Stimulated activated CD8-positive, alpha-beta memory T cell treated with anti-CD3 and anti-CD28 coated beads, Interleukin-15, amount 100 ng/mL, for 24 hours (primary cell): ENCODE data around the gene NGEF.
"Not testable (repeated sequence)": the region's sequence is repeated elsewhere in the genome, so short reads cannot be mapped to it uniquely, and the experiment has no call there.

Source experiments
- DNase-seq: peaks from one replicate; pipeline ENCODE4 v3.0.0-alpha.2; 2020; ENCODE audit warnings: low read depth

The NGEF gene

DNA sequence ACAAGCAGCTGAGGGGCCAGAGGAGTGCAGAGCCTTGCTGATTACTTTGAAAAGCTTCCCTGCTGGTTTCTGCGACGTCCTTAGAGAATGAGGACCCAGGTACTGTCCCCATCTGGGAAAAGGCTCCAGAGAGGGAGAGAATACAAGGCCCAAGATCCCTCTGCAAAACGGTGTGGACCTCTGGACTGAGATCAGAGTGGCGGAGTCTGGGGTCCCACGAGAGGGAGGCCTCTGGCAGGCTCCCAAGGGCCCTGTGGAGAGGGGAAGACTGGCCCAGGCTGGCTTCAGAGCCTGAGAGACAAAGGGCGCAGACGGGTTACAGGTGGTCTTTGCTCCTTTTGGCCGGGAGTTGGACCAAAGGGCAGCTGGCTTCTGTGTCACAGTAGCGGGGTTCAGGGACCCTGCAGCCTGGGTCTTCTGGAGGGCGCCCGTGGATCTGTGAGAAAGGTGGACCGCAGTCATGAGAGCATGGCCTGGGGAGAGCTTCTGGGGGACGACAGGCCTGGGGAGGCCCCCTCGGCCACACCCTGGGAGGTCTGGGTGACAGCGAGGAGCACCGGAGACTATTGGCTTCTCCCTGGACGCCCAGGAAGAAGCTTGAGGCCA, 142.2 kb downstream of the NGEF start:
- DNase-seq = no peak

- no peak for DNase-seq
Observed at GRCh38 chr2:232870018-232870765, 142.9 kb downstream of the NGEF start, which contains the start of gene SNORC. Gene SNORC, plus strand, starts transcription at chr2:232870264. Its CDS starts 78 bp downstream, at chr2:232870342.

DNA sequence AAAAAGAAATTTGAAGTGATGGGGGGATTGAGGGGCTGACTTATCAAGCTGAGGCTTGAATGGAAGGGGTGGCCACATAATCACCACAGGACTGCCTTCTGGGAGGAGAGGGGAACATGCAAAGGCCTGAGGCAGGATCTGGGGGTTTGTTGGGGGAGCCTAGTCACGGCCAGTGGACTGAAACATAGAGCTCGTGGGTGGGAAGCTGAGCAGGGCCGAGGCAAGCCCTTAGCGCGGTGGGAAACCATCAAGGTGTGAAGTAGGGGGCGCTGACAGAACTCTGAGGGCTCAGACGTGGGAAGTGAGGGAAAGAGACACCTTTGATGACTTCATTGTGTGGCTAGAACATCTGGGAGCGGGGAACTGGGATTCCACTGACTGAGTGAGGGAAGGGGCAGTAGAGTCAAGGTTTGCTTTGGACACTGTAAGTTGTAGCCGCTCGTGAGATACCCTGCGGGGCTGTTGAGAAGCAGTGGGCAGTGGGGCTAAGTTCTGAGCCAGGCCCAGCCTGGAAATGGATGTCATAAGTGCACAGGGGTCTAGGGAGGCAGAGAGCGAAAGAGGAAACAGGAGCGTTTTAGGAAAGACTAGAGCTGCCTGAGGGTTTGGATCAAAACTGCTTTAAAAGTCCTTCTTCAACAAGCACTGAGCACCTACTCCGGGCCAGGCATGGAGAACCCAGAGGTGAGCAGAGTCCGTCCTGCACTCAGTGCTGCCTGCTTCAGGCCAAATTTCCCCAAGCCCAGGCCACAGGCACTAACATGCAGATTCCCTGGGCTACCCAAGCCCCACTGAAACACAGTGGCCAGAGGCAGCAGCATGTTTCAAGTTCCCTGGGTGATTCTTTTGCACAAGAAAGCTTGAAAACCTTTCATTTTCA, 143.7 kb downstream of the NGEF start:
- DNase-seq = no peak

DNA sequence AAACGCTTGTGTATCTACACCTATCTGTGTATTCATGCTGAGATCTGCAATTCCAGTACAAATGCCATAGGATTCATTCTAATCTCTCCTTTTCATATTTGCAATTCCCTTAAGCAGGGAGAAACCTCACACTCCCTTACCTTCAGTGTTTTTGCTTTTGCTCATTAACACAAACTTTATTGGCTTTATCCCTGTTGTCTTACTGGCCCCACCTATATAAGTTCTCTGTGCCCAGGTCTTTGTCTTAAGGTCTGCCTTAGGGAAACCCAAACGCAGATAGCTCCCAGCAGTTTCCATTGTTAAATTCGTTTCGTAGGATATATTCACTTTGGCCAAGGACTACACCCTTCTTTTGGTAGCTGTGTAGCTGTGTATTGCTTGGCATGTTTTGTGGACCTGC, 147.0 kb downstream of the NGEF start:
- DNase-seq = no peak

- DNase-seq = no peak
Observed at GRCh38 chr2:232865165-232865564, 147.9 kb downstream of the NGEF start.

DNA sequence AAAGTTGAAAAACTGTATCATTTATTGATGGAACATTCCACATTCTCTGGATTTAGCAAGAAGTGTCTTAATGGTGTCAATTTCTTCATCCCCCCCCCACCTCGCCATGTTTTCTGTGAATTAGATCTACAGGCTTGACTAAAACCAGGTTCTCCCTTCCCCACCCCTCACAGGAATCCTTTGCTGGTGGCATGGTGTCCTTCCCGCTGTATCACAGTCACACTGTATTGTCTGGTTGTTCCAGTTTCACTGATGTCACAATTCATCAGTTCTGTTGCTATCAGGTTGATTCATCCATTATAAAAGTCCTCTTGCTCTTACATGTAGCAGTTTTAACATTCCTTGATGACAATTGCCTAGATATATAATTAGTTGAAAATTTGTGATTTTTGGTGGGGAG, 149.1 kb downstream of the NGEF start:
- DNase-seq = no peak

- no peak for DNase-seq
Observed at GRCh38 chr2:232861353-232861752, 151.7 kb downstream of the NGEF start.

DNA sequence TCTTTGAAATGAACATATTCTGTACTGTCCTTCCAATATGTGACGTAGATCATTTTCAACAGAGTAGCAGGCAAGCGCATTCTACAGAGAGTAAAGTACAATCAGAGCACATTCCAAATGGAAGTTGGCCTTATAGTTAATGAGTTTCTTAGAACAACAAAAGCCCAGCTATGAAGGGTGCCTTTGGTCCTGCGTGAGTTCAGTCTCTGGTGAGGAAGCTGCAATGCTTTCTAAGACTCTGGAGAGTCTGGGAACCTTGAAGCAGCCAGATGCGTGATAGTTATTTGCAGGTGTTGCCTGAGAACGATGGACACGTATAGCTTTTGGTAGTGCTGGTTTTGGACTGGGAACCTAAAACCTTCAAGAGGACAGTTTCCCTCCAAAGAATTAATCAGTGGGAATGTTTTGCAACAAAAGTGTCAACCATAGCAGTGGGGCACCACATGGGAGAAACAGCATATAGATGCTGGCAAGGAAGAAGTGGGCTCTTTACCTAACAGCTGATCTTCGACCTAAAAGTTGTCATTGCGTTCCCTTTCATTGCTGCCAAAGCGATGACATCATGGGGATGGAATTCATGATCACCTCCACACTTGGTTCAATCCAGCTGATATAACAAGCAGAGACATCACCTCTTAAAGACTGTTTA, 152.3 kb downstream of the NGEF start:
- DNase-seq = no peak

DNA sequence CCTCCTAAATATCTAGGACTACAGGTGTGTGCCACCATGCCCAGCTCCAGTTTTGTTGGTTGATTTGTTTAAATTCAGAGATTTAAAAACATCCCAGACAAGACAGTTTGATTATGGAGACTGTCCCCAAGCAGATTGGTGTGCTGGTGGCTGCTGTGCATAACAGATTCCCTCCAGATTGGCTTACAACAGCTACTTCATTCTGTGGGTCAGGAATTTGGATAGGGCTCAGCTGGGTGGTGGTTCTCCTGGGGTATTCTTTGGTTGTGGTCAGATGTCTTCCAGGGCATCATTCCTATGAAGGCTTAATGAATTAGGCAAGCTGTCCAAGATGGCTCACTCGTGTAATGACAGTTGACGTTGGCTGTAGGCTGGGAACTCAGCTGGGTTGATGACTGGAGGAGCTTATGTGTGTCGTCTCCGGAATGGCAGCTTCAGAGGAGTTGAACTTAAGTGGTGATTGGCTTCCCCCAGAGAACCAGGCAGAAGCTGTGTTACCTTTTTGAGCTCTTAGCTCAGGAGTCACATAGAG, 153.6 kb downstream of the NGEF start:
- DNase-seq = no peak

DNA sequence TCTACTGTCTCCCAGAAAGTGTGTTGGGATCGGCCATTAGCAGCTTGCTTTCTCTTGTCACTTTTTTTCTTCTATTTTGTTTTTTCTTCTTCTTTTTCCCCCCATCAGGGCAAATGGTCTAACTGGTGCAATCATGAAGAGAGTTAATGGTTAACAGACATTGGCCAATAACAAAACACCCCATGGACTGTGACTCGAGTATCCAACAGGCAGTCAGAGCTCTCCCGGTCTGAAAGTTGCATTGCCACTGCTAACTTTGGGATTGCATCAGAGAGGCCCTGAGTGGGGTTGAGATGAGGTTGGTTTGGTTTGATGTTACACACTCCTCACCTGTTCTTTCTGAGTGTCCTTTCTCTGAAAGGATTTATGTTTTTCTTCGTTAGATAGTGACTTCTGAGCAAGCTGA, 155.9 kb downstream of the NGEF start:
- DNase-seq = no peak

DNA sequence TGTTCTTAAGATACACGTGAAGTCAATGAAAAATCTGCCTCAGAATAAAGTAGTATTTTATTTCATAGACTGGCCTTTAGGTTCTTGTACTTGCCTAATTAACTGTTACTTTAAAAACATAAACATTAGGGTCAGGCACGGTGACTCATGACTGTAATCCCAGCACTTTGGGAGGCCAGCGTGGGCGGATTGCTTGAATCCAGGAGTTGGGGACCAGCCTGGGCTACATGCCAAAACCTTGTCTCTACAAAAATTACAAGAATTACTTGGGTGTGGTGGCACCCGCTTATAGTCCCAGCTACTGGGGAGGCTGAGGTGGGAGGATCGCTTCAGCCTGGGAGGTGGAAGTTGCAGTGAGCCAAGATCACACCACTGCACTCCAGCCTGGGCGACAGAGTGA, 159.0 kb downstream of the NGEF start:
- DNase-seq = no peak

GRCh38 chr2:232852676-232853075, 160.4 kb downstream of the NGEF start:
- DNase-seq = no peak

DNA sequence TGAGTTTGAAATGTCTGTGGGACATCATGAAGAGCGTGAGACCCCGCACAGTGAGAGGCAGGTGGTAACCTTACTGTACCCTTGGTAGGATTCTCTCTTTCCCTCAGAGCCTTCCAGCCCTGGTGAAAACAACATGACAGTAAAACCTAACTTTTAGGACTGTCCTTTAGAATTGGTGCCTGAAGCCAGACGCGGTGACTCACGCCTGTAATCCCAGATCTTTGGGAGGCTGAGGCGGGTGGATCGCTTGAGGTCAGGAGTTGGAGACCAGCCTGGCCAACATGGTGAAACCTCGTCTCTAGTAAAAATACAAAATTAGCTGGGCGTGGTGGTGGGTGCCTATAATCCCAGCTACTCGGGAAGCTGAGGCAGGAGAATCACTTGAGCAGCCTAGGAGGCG, 161.0 kb downstream of the NGEF start:
- DNase-seq = not testable (repeated sequence)

- DNase-seq = no peak
Observed at GRCh38 chr2:232850039-232850438, 163.0 kb downstream of the NGEF start.

GRCh38 chr2:232846055-232846454, 167.0 kb downstream of the NGEF start:
- DNase-seq = no peak

GRCh38 chr2:232843834-232844233, 169.2 kb downstream of the NGEF start:
- no peak for DNase-seq

DNA sequence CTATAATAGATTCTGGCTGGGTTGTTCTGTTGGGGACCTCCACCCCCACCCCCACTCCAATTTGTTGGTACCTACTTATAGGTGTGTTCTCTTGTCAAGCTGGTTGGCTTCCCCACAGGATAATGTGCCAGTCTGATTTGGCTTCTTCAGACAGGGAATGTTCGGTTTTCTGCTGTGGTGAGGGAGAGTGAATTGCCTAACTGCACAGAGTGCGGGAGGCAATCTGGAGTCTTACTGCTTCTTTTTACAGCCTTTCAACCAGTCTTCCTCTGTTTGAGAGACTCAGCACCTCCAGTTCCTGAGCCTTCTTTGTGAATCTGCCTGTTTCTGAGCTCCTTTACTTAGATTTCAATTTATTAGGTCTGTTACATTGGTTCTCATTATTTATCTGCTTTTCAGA, 170.4 kb downstream of the NGEF start:
- DNase-seq = no peak

DNA sequence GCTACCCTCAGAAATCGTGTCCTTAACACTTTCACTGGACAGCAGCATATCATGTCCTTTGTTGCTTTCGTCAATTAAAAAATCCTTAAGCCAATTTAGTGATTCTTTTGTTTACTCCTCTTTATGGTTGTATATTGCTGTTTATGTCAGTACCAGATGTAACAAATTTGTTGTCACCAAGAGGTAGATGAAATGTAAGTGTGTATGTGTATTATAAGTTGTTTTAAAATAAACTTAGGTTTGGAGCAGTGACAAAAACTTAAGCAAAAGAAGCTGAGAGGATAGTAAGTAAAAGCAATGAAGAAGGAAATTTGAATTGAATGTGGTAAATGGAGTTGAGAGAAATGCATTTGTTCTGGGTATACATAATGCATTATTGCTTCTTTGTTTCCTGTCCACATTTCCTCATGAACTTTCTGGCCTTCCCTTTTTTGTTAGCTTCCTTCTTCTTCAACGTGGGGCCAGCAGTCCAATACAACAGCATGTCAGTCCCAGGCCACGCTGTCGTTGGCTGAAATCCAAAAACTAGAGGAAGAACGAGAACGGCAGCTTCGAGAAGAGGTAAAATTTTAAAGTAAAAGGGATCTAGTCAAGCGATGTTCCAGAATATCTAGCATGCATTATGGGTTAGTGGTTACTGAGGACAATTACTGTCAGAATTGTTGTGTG, 173.5 kb downstream of the NGEF start:
- no peak for DNase-seq

GRCh38 chr2:232838406-232838874, 174.6 kb downstream of the NGEF start:
- peak; percentile 5 for DNase-seq

GRCh38 chr2:232836934-232837333, 176.1 kb downstream of the NGEF start:
- DNase-seq = no peak

- DNase-seq = no peak
Observed at GRCh38 chr2:232835687-232836208, 177.3 kb downstream of the NGEF start.
